Astrocyte of the cerebellum (primary cell): ENCODE results near the gene GNAL.

Experiments used
- DNase-seq: peaks from one replicate; pipeline ENCODE4 v3.0.0-alpha.2; 2011; ENCODE audit warnings: low read depth
- H3K4me3 ChIP-seq: 2 replicates; pipeline ENCODE4 v1.5.1; 2011; ENCODE audit warnings: mild to moderate bottlenecking, low read depth, low read length, moderate library complexity
- in situ Hi-C: cut with HindIII; loops from 2 replicates; pipeline ENCODE4 v1.10.0; 2017; ENCODE audit warnings: low sequenced_read_pairs
- TF ChIP-seq, protein P1 (sequence below): IDR thresholded peaks from 2 replicates; pipeline ENCODE4 v1.5.1; 2012; ENCODE audit warnings: low read length, low read depth, moderate library complexity, mild to moderate bottlenecking; ENCODE audit errors: missing control alignments

Gene GNAL

DNA sequence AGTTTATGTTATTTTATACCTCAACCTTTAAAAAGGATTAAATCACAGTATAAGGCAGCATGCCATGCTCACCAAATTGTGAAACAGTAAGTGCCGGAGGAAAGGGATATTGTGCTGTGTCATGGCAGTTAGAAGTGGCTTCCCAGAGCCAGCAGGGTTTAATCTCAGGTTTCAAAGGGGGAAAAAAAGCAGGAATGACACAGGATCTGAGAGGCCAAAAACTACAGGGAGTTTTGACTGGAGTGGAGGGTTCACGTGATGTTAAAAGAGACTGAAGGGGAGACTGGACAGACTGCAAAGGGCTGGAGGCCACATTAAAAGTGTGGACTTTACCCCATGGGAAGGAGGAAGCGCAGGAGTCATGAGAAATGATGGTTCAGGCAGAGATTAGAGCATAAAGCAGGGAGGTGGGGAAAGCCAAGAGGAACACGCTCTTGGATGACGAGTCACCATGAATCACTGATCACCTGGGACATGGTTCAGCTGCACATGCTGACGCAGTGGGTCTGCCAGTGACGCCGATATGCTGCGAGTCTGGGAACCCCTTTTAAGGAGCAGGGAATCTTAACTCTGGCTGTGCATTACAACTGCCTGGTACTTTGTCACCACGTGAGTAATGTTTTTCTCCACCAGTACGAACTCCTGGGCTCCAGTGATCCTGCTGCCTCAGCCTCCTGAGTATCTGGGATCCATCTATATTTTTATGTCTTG, 168.3 kb downstream of the GNAL start:
- peak; percentile 99 for DNase-seq
- TF ChIP-seq, protein P1, sequence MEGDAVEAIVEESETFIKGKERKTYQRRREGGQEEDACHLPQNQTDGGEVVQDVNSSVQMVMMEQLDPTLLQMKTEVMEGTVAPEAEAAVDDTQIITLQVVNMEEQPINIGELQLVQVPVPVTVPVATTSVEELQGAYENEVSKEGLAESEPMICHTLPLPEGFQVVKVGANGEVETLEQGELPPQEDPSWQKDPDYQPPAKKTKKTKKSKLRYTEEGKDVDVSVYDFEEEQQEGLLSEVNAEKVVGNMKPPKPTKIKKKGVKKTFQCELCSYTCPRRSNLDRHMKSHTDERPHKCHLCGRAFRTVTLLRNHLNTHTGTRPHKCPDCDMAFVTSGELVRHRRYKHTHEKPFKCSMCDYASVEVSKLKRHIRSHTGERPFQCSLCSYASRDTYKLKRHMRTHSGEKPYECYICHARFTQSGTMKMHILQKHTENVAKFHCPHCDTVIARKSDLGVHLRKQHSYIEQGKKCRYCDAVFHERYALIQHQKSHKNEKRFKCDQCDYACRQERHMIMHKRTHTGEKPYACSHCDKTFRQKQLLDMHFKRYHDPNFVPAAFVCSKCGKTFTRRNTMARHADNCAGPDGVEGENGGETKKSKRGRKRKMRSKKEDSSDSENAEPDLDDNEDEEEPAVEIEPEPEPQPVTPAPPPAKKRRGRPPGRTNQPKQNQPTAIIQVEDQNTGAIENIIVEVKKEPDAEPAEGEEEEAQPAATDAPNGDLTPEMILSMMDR = no peak
- in situ Hi-C loops = no loop called here
- peak overlapping the region; percentile 10 for H3K4me3 ChIP-seq

DNA sequence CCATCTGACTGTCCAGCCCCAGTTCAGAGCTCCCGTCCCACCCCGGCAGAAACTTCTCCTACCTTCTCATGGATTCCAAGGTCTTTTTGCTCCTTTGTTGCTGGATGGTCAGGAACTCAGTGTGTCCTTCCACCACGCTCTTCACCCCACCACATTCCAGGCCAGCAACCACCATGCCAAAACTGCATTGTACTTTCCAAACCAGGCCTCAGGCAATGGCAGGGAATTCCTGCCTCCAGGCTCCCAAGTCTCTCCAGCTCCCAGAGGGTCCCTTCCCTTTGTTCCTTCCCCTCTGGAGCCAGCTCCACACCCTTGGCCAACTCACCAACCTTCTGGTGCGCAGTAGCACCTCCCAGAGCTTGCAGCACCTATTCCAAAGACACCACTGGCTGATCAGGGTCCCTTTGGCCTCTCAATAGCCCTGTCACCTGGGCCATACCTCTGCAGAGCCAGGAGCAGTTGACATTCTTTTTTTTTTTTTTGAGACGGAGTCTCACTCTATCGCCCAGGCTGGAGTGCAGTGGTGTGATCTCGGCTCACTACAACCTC, 170.3 kb downstream of the GNAL start:
- H3K4me3 ChIP-seq = no peak overlapping the region
- TF ChIP-seq, protein P1 = no peak
- DNase-seq = no peak
- in situ Hi-C loops = no loop called here

DNA sequence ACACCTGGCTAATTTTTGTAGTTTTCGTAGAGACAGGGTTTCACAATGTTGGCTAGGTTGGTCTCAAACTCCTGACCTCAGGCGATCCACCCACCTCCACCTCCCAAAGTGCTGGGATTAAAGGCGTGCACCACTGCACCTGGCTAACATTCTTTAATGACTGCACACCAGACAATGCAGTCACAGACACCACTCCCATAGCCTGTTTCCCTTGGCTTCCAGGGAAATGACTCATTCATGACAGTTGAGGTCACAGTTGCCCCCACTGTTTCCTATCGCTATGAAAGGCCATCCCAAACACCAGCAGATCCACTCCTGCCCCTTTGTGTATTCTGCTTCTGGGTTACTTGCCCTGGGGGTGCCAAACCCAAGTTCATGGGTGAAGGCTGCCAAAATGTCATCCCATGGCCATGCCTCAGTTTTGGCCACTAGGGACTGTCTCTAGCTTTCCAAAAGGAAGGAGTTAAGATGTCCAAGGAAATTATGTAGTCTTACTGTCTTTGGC, 170.9 kb downstream of the GNAL start:
- no peak for DNase-seq
- H3K4me3 ChIP-seq = no peak overlapping the region
- in situ Hi-C loops = no loop called here
- TF ChIP-seq, protein P1 = peak; percentile 42

DNA sequence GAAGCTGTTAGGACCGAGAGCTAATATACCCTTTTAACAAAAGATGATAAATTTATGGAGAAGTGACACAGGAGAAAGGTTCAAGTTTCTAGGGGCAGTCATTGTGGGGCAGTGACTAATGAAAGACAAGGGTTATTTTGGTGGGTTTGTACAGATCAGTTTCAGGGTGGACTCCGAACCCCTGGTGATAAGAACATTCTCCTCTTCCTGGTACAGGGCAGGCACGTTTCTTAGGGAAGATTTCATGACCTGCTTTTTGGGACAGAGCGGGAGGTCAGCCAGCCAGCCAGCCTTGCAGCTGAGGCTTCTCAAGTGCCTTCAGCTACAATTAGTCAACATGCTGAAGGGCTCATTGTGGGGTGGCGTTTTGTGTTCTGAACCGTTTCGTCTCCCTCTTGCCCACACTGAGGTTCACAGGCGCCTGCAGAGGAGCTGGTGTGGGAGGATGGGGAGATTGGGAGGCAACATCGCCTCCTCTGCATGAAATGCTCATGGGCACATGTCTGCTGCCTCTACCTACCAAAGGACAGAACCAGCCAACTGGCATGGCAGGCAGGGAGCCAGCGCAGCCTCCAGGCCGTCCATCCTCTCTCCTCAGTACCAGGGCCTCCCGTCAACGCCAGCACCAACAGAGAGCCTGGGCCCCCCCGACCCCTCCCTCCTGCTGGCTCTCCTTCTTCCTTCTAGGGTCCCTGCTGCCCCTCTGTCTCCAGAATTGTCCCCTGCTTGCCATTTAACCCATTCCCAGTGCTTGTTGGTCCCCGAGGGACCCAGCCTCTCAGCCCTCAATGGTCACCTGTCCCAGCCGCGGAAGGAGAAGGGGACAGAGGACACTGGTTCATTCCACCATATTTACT, 171.8 kb downstream of the GNAL start:
- TF ChIP-seq, protein P1 = no peak
- H3K4me3 ChIP-seq = no peak overlapping the region
- DNase-seq = no peak
- in situ Hi-C loops = no loop called here

DNA sequence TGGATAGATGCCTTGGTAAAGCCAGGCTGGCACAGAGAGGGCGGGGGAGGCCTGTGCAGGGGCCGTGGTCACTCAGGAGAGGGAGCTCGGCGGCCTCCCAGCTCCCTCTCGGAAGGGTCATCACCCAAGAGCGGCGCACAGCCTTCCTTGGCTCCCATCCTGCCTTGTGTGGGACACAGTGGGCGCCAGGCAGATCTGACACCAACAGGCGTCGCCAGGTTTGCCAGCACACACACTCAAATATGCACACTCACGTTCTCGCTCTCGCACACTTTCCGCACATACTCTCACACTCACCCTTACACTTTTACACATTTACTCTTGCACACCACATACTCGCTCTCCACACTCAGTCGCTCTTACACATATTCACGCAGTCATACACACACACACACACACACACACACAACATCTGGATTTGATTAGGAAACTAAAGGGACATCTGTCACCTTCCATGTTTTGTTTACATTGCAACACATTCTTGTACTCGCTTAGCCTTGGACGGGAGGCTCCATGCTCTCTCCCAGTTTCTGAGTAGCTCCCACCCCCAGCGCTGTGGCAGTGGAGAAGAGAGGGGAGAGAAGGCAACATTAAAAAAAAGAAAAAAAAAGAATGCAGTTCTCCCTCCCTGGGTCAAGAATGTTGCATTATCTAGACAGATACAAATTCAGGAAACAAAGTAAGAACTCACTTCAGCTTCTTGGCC, 172.7 kb downstream of the GNAL start:
- no peak for DNase-seq
- TF ChIP-seq, protein P1 = no peak
- H3K4me3 ChIP-seq = no peak overlapping the region
- in situ Hi-C loops = no loop called here
